ENCODE results near the gene ADAM8.

DNA sequence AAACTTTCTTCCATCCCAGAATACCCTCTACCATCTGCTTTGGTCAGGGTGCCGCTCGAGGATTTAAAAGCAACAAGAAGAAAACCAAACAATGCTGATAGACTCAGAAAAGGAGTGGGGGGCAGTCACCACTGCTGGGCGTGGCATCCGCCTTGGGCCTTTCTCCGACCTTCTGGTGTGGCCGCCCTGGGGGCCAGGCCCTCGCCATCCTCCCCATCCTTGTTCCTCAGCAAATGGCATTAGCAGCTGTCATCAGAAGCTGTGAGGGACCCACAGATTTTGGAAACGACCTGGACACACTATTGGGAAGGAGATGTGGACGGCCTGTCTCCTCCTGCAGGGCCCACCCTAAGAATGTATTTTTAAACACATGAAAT is 36.1 kb upstream of the ADAM8 start:
- TF ChIP-seq POLR2A (IDR thresholded peaks at IDR 0.05), result no peak
- TF ChIP-seq, protein P1, sequence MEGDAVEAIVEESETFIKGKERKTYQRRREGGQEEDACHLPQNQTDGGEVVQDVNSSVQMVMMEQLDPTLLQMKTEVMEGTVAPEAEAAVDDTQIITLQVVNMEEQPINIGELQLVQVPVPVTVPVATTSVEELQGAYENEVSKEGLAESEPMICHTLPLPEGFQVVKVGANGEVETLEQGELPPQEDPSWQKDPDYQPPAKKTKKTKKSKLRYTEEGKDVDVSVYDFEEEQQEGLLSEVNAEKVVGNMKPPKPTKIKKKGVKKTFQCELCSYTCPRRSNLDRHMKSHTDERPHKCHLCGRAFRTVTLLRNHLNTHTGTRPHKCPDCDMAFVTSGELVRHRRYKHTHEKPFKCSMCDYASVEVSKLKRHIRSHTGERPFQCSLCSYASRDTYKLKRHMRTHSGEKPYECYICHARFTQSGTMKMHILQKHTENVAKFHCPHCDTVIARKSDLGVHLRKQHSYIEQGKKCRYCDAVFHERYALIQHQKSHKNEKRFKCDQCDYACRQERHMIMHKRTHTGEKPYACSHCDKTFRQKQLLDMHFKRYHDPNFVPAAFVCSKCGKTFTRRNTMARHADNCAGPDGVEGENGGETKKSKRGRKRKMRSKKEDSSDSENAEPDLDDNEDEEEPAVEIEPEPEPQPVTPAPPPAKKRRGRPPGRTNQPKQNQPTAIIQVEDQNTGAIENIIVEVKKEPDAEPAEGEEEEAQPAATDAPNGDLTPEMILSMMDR (IDR thresholded peaks at IDR 0.05), result no peak
